Ramos (cell line): ENCODE results near the gene SVIL.

Experiments
- in situ Hi-C: fragments of 300-500 bp; cut with MboI; formaldehyde crosslinking; loops from one replicate; pipeline ENCODE4 v1.14.3; 2022; ENCODE audit warnings: low sequenced_read_pairs; ENCODE audit not compliant: unreplicated experiment

The SVIL gene

DNA sequence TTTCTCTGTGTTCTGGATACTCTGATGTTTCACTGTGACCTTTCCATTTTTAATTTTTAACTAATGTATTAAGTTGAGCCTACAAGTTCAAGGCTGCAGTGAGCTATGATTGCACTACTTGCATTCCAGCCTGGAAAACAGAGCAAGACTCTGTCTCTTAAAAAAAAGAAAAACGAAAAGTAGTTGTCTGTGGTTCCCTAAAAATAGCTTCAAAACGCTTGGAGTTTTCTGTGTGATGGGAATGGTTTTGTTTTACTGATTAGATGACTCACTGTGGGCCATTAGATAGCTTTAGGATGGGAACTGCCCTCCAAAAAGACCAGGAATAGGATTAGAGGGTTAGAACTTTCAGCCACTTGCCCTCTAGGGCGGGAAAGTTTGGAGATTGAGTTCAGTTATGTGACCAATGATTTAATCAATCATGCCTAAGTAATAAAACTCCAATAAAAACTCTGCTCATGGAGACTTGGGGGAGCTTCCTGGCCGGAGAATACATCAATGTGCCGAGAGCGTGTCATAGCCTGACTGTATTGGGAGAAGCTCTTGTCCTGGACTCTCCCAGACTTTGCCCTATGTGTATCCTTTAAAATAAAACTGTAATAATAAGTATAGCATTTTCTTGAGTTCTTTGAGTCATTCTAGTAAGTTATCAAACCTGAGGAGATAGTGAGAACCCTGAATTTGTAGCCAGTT, 198.8 kb downstream of the SVIL start:
- in situ Hi-C loops = no loop called here

DNA sequence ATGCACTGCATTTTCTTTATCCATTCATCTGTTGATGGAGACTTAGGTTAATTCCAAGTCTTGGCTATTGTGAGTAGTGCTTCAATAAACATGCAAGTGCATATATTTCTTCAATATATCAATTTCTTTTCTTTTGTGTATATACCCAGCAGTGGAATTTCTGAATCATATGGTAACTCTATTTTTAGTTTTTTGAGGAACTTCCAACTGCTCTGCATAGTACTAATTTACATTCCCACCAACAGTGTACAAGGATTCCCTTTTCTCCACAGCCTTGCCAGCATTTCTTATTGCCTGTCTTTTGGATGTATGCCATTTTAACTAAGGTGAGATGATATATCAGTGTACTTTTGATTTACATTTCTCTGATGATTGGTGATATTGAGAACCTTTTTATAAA, 200.7 kb downstream of the SVIL start:
- in situ Hi-C loops = no loop called here

DNA sequence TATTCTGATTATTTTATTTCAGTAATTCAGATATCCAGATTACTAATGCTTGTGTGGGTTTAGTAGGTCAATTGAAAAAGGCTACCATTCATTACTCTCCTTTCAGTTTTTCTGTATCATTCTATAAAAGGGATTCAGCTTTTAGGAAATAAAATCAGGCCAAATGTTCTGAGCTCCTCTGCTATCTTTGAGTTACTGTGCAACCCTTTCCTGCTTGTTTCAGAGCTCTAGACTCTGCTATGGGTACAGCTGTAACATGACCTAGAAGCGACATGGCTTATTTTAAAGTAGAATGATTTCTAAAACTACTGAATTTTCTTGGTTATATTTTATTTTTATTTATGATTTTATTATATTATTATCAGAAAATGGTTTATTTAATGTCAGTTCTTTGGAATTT, 203.1 kb downstream of the SVIL start:
- in situ Hi-C loops = no loop called here

DNA sequence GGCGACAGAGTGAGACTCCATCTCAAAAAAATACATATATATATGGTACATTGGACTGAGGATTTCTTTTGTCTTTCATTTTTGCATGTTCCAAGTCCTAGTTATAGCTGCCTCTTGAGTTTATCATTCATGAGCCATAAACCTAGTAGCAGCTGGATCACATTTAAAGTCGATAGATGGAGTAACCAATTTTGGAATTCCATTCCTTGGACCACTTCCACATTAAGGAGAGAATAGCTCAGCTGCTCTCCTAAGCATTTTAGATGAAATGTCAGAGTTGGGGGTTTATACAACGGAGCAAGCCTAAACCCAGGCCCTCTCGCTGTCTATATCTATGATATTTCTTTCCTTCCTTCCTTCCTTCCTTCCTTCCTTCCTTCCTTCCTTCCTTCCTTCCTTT, 204.7 kb downstream of the SVIL start:
- in situ Hi-C loops = no loop called here

DNA sequence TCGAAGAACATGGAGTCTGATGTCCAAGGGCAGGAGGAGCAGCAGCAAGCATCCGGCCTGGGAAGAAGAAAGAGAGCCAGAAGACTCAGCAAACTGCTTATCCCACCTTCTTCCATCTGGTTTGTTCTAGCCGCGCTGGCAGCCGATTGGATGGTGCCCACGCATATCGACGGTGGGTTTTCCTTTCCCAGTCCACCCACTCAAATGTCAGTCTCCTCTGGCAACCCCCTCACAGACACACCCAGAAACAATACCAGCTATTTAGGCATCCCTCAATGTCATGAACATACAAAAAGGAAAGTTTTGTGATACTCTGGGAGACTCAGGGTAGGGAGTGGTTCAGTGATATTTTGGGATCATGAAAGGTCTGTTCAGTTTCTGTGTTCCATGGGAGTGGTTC, 206.3 kb downstream of the SVIL start:
- in situ Hi-C loops = no loop called here

DNA sequence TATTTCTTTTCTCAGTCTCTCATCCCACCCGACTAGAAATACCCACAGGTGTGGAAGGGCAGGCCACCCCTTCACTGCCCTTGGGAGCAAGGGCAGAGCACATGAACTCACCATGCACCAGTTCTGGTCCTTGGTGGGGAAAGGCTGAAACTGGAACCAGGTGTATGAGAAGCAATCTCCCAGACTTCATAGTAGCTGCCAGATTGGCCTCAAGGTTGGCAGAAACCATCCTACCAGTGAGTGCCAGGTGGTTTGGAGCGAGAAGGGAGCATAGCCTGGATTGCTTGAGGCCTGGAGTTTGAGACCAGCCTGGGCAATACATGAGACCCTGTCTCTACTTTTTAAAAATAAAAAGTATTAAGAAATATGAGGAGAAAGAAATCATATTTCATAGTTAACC, 207.1 kb downstream of the SVIL start:
- in situ Hi-C loops = no loop called here

DNA sequence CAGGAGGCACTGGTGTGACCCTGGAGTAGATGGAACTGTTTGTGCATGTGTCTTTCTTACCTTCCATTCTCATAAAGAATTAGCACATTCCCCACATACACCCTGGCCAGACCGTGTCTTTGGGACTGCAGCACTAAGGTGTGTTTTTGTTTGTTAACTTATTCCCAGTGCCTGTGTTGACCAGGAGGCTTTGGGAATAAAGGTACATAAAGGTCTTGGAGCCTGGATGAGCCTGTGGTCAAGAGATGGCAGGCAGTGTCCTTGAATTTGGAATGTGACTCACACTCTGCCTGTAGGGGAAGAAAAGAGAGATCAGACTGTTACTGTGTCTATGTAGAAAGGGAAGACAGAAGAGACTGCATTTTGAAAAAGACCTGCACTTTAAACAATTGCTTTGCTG, 208.4 kb downstream of the SVIL start:
- in situ Hi-C loops = no loop called here

DNA sequence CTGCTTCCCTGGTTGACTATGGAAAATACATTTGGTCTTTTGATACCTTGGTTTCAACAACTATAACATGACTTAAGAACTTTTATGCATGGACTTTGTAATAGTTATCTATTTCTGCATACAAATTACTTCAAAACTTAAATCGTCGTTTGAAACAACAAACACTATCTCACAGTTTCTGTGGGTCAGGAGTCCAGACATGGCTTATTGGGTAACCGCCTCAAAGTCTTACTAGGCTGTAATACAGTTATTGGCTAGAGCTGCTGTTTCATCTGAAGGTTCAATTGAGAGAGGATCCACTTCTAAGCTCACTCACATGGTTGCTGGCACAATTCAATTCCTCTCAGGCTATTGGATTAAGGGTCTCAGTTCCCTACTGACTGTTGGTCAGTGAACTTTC, 210.8 kb downstream of the SVIL start:
- in situ Hi-C loops = no loop called here

DNA sequence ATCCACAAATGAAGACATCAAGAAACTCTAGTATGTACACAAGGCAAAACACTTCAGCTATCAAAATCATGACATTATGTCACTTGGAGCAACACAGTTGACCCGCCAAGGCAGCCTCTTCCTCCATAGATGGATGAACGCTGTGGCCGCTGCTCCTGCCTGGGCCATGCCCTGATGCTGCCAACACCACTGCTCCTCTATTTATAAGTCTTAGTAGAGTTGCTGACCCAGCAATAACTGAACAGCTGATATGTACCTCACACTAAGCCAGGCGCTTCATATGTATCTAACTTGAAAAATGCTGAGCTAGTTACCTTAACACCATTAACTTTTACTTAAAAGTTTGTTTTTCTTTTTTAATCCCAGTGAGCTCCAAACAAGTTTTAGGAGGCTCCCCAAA, 214.0 kb downstream of the SVIL start:
- in situ Hi-C loops = no loop called here

DNA sequence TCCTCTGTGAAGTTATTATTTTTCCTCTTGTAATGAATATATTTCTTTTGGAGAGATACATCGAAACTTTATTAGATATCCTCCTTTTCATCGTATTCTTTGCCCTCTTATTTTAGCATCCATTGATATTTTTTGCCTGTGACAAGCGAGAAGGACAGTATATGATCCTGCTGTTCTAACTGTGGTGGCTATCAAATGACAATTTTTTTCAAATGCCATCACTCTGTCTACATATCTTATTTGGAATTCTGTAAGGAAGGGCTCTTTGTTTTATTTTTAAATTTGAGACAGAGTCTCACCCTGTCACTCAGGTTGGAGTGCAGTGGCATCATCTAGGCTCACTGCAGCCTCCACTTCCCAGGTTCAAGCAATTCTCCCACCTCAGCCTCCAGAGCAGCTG, 217.4 kb downstream of the SVIL start:
- in situ Hi-C loops = no loop called here

DNA sequence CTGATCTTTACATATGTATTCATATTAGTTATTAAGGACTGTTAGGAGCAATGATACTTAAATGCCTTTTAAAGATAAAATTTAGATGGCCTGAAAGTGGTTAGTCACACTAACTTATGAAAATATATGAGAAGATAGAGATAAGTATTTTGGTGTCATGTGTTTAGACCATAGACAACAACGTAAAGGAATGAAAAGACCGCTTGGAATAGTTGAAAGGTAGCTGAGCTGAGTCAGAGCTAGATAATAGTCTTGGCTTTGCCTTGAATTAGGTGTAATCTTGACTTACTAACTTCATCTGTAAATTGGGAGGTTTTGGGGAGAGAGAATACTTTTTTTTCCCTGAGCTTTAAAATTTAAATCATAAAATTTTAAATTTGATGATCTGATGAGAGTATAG, 218.9 kb downstream of the SVIL start:
- in situ Hi-C loops = no loop called here

DNA sequence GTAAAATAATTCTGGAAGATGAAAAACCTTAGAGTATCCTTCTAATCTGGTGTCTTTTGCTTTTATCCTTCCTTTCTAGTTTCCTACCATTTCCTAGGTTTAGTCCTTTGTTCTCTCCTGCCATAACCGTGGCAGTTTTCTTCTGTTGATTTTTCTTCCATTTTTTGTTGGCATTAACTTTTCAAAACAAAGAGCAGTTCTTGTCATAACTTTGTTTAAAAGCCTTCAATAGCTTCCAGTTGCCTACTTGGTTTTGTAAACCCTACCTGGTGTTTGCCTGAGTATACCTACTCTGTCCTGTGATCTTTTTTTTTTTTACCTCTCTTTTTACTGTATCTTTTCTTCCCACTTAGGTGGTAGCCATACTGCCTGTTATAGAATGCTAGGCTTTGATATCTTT, 220.3 kb downstream of the SVIL start:
- in situ Hi-C loops = no loop called here

DNA sequence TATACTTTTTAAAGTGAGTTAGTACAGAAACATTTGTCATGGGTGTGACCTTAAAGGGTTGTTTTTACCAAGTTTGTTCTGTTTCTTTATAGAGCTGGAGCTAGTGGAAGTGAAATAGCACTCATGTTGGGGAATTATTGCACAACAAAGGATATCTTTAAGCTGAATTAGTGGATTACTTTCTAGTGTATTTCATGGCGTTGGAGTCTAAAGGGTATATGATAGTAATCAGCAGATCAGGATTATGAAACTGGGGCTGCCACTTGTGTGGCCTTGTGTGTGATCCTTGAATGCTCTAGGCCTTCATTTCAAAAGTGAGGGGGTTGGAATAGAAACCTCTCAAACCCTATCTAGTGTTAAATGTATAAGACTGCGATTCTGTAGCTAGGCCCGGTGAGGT, 222.3 kb downstream of the SVIL start:
- in situ Hi-C loops = no loop called here

DNA sequence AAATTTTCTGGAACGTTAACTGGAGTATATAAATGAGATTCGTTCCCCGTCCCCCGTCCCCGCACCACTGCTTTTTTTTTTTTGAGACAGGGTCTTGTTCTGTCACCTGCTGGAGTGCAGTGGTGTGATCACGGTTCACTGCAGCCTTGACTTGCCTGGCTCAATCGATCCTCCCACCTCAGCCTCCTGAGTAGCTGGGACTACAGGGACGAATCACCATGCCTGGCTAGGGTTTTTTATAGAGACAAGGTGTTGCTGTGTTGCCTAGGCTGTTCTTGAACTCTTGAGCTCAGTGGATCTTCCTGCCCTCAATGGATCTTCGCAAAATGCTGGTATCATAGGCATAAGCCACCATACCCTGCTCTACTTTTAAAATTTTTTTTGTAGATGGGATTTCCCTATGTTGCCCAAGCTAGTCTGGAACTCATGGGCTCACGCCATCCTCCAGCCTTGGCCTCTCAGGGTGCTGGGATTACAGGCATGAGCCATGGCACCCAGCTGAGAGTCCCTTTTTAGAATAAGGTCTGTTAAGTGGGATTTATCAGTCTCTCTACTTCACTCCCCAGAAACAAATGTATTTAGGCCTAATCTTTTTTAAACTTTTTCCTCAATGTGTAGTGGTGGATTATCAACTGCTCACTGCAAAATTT, 223.0 kb downstream of the SVIL start:
- in situ Hi-C loops = no loop called here

DNA sequence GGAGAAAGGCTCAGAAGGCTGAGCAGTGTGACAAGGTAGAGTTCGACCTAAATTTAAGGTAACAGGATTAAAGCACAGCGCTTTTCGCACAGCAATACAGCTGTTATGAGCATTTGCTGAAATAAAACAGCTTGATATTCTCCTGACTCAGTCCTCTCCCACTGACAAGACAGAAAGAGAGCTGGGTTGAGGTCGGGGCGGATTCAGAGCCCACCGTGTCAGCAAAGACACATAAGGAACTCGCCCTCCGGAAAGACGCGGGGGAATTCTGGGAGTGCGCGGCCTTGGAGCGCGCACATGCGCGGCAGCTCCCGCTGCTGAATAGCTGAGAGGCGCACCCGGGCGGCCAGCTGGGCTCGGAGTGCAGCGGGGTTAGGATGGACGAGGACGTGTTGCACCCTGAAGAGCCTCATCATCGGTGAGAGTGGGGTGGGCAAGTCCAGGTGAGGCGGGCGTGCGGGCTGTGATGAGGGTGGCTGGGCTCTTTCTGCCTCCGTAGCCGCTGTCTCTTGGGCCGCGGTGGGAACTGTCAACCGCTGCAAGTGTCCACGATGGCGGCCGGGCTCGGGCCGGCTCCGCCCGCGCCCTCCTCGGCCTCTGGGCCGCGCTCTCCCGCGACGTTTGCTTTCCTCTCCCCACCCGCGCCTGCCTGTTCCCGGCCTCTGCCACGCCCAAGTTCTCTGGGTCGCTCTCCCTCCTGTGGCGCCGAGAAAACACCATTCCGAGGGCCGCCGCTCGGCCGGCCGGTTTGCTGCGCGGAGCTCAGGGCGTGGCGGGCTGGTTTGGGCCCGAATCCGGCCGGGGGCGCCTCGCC, 225.3 kb downstream of the SVIL start:
- in situ Hi-C loops = no loop called here

DNA sequence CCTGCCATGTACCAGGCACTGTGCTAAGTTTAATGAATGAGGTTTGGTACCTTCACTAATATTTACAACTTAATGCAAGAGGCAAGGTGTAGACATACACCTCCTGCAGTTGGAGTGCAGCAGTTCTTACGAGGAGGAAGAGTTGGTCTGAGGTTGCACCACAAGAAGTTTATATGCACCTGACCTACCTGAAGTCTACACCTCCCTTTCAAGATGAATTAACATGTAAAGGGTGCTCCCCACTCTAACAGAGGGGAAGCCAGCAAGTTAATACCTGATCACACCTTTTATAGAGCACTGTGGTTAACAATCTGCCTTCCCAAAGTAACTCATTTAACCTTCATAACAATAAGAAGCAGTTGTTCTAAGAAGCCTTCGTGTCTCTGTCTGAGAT, 225.9 kb downstream of the SVIL start:
- in situ Hi-C loops = no loop called here
